Measurements from ENCODE around the gene PIK3C3.

Gene PIK3C3

GRCh38 chr18:42068030-42068429, 113.0 kb downstream of the PIK3C3 start:
- TF ChIP-seq CTCF (IDR thresholded peaks at IDR 0.05; ENCODE audit: borderline replicate concordance, control extremely low read depth, extremely low read depth, insufficient read depth, missing control alignments) = no peak
- in situ Hi-C loops (cut with MboI; ENCODE audit: low sequenced_read_pairs, unreplicated experiment) = no loop called here
- no peak for DNase-seq (ENCODE audit: low spot score)

- in situ Hi-C loops (cut with MboI; ENCODE audit: low sequenced_read_pairs, unreplicated experiment) = no loop called here
- no peak for TF ChIP-seq CTCF (IDR thresholded peaks at IDR 0.05; ENCODE audit: borderline replicate concordance, control extremely low read depth, extremely low read depth, insufficient read depth, missing control alignments)
- DNase-seq (ENCODE audit: low spot score) = no peak
These were observed 114.0 kb downstream of the PIK3C3 start for GRCh38 chr18:42069036-42069435.

- in situ Hi-C loops (cut with MboI; ENCODE audit: low sequenced_read_pairs, unreplicated experiment) = no loop called here
- DNase-seq (ENCODE audit: low spot score) = no peak
- TF ChIP-seq CTCF (IDR thresholded peaks at IDR 0.05; ENCODE audit: borderline replicate concordance, control extremely low read depth, extremely low read depth, insufficient read depth, missing control alignments) = no peak
These were observed 117.4 kb downstream of the PIK3C3 start for GRCh38 chr18:42072407-42072806.

- in situ Hi-C loops (cut with MboI; ENCODE audit: low sequenced_read_pairs, unreplicated experiment) = no loop called here
- no peak for TF ChIP-seq CTCF (IDR thresholded peaks at IDR 0.05; ENCODE audit: borderline replicate concordance, control extremely low read depth, extremely low read depth, insufficient read depth, missing control alignments)
- DNase-seq (ENCODE audit: low spot score) = no peak
These were observed 119.7 kb downstream of the PIK3C3 start for GRCh38 chr18:42074704-42075103.

GRCh38 chr18:42078711-42079110, 123.7 kb downstream of the PIK3C3 start:
- in situ Hi-C loops (cut with MboI; ENCODE audit: low sequenced_read_pairs, unreplicated experiment) = no loop called here
- no peak for TF ChIP-seq CTCF (IDR thresholded peaks at IDR 0.05; ENCODE audit: borderline replicate concordance, control extremely low read depth, extremely low read depth, insufficient read depth, missing control alignments)
- DNase-seq (ENCODE audit: low spot score) = no peak

- no peak for DNase-seq (ENCODE audit: low spot score)
- in situ Hi-C loops (cut with MboI; ENCODE audit: low sequenced_read_pairs, unreplicated experiment) = no loop called here
These were observed 125.3 kb downstream of the PIK3C3 start for GRCh38 chr18:42080340-42080739.

More at GRCh38 chr18:42080340-42080739, 125.3 kb downstream of the PIK3C3 start:
- TF ChIP-seq CTCF (IDR thresholded peaks at IDR 0.05; ENCODE audit: borderline replicate concordance, control extremely low read depth, extremely low read depth, insufficient read depth, missing control alignments) = no peak
